Natural killer cell (primary cell): ENCODE results near the gene DNAJC4. TPM values are rescaled to one million over a fixed set of nuclear protein-coding genes. Genes with fewer than 3 reads are reported as not detected.

Source experiments
- ATAC-seq, 3 donors: fragments of 150-1000 bp in 2 of 3; fragments of 200-7000 bp in 1 of 3; cut with Tn5 transposase; 1 replicate in 1 of 3; 2 replicates in 2 of 3; pipeline ENCODE4 v1.10.0; 2021; ENCODE audit warnings: mild to moderate bottlenecking in 2 of 3, moderate library complexity in 2 of 3
- DNase-seq, 2 donors: peaks; one replicate each; pipeline versions ENCODE4 v3.0.0 to v3.0.0-alpha.2; 2013 to 2021; ENCODE audit warnings: mixed read lengths in 1 of 2
- H3K27ac ChIP-seq: one replicate; pipeline ENCODE4 v1.5.1; 2013; ENCODE audit warnings: mild to moderate bottlenecking, low read length
- H3K27me3 ChIP-seq: one replicate; pipeline ENCODE4 v1.6.1; 2013; ENCODE audit warnings: low read length; ENCODE audit not compliant: control insufficient read depth, insufficient read depth
- H3K36me3 ChIP-seq: one replicate; pipeline ENCODE4 v1.6.1; 2013; ENCODE audit warnings: low read length; ENCODE audit not compliant: control insufficient read depth, insufficient read depth
- H3K4me1 ChIP-seq: one replicate; pipeline ENCODE4 v1.6.1; 2013; ENCODE audit warnings: low read length; ENCODE audit not compliant: control insufficient read depth, insufficient read depth
- H3K4me3 ChIP-seq: one replicate; pipeline ENCODE4 v1.5.1; 2013; ENCODE audit warnings: low read length
- H3K9me3 ChIP-seq: one replicate; pipeline ENCODE4 v1.6.1; 2013; ENCODE audit warnings: low read length; ENCODE audit not compliant: control insufficient read depth, insufficient read depth
- H3K27ac Mint-ChIP-seq, 2 donors: one replicate each; pipeline ENCODE4 v1.8.0; 2022; ENCODE audit warnings: mild to moderate bottlenecking in 2 of 2, mixed read lengths in 2 of 2, moderate library complexity in 1 of 2
- H3K27me3 Mint-ChIP-seq, 2 donors: one replicate each; pipeline ENCODE4 v1.8.0; 2022; ENCODE audit warnings: low read depth in 2 of 2, mixed read lengths in 2 of 2
- H3K36me3 Mint-ChIP-seq: one replicate; pipeline ENCODE4 v1.8.0; 2022; ENCODE audit warnings: mixed read lengths
- H3K4me1 Mint-ChIP-seq, 2 donors: one replicate each; pipeline ENCODE4 v1.8.0; 2022; ENCODE audit warnings: mixed read lengths in 2 of 2
- H3K4me3 Mint-ChIP-seq: one replicate; pipeline ENCODE4 v1.8.0; 2022; ENCODE audit warnings: mild to moderate bottlenecking, moderate library complexity, mixed read lengths
- H3K9me3 Mint-ChIP-seq, 2 donors: one replicate each; pipeline ENCODE4 v1.8.0; 2022; ENCODE audit warnings: mixed read lengths in 2 of 2
- CTCF ChIP-seq: fragments of 200-600 bp; IDR thresholded peaks from one replicate; pipeline ENCODE4 v1.8.0; 2022; ENCODE audit warnings: antibody characterized with exemption
- WGBS: methylation state at CpG from one replicate; pipeline ENCODE4 v1.1.7; 2013; ENCODE audit warnings: missing lambda C conversion rate; ENCODE audit not compliant: insufficient coverage; 5-methylcytosine and 5-hydroxymethylcytosine counted together
- intact Hi-C: fragments of 100-400 bp; cut with micrococcal nuclease; formaldehyde crosslinking; loops from one replicate; pipeline ENCODE4 v1.14.2; 2022
- total RNA-seq, 4 donors: library from RNA; stranded (reverse); fragments of 120-200 nt in 1 of 4; gene quantifications; one replicate each; pipeline versions ENCODE4 v1.2.3 to v1.2.4, GENCODE V29; 2013 to 2022

The DNAJC4 gene
- total RNA-seq, 3 donors from 2014 or later (not counting 1 experiment from before 2014, with no cell fraction given): 45.0 to 47.0 (median 46.6) TPM

GRCh38 chr11:64186492-64187165, 43.7 kb upstream of the DNAJC4 start:
- under 1% methylated on average over 48 of the region's 48 CpGs for WGBS
- Mint-ChIP-seq H3K27ac (no peak overlapping the region), H3K4me3 (no peak overlapping the region), H3K27me3 (no peaks in the 10 kb centered on the region), H3K36me3 (no peaks in the 10 kb centered on the region), H3K4me1 (peaks cover 6 to 31% of the 10 kb centered on the region in 2 donors), H3K9me3 (no peaks in the 10 kb centered on the region)
- Histone ChIP-seq H3K4me3 (no peak overlapping the region), H3K9me3 (no peaks in the 10 kb centered on the region), H3K36me3 (no peaks in the 10 kb centered on the region), H3K27ac (peak overlapping the region; percentile 46), H3K4me1 (peaks cover 15% of the 10 kb centered on the region), H3K27me3 (no peaks in the 10 kb centered on the region)
- TF ChIP-seq CTCF: no peak
- no peak for ATAC-seq
- intact Hi-C loops: loop anchor here (1.0 to 5.0 kb wide), 4 partner anchors 20 to 131 kb away; partner anchors contain the start of genes CATSPERZ, DNAJC4, FERMT3 and PRDX5
- DNase-seq: peak in 1 of 2 donors; percentile 61

GRCh38 chr11:64192434-64192833, 37.9 kb upstream of the DNAJC4 start:
- H3K27ac ChIP-seq: no peak overlapping the region
- no peak overlapping the region for H3K27ac Mint-ChIP-seq
- peaks cover 44% of the 10 kb centered on the region for H3K36me3 ChIP-seq
- 99% methylated on average over 5 of the region's 5 CpGs for WGBS
- DNase-seq (no peak), ATAC-seq (no peak)
- no peaks in the 10 kb centered on the region for H3K27me3 Mint-ChIP-seq
- TF ChIP-seq CTCF: no peak
- H3K9me3 ChIP-seq: no peaks in the 10 kb centered on the region
- H3K4me1 Mint-ChIP-seq: no peaks in the 10 kb centered on the region
- intact Hi-C loops: no loop called here
- H3K27me3 ChIP-seq: no peaks in the 10 kb centered on the region
- peaks cover 7% of the 10 kb centered on the region for H3K36me3 Mint-ChIP-seq
- no peak overlapping the region for H3K4me3 ChIP-seq
- no peak overlapping the region for H3K4me3 Mint-ChIP-seq
- no peaks in the 10 kb centered on the region for H3K9me3 Mint-ChIP-seq
- H3K4me1 ChIP-seq: peaks cover 3% of the 10 kb centered on the region

GRCh38 chr11:64196626-64197025, 33.7 kb upstream of the DNAJC4 start:
- Mint-ChIP-seq H3K36me3 (peaks cover 8% of the 10 kb centered on the region), H3K9me3 (no peaks in the 10 kb centered on the region), H3K4me3 (no peak overlapping the region), H3K27ac (no peak overlapping the region), H3K4me1 (peaks cover 0 to 3% of the 10 kb centered on the region in 2 donors), H3K27me3 (no peaks in the 10 kb centered on the region)
- ATAC-seq (no peak), DNase-seq (no peak)
- H3K4me1 ChIP-seq: no peaks in the 10 kb centered on the region
- WGBS: 86% methylated on average over 9 of the region's 9 CpGs
- no peak overlapping the region for H3K27ac ChIP-seq
- H3K27me3 ChIP-seq: no peaks in the 10 kb centered on the region
- no peak overlapping the region for H3K4me3 ChIP-seq
- no peaks in the 10 kb centered on the region for H3K9me3 ChIP-seq
- TF ChIP-seq CTCF: no peak
- intact Hi-C loops: no loop called here
- peaks cover 76% of the 10 kb centered on the region for H3K36me3 ChIP-seq

- H3K4me1 Mint-ChIP-seq: peaks cover 0 to 5% of the 10 kb centered on the region in 2 donors
- 76% methylated on average over 2 of the region's 2 CpGs for WGBS
- no peaks in the 10 kb centered on the region for H3K4me1 ChIP-seq
- H3K4me3 ChIP-seq: no peak overlapping the region
- H3K36me3 Mint-ChIP-seq: peaks cover 13% of the 10 kb centered on the region
- no peak overlapping the region for H3K27ac Mint-ChIP-seq
- no peaks in the 10 kb centered on the region for H3K27me3 Mint-ChIP-seq
- no peak for TF ChIP-seq CTCF
- H3K36me3 ChIP-seq: peaks cover 87% of the 10 kb centered on the region
- H3K27ac ChIP-seq: no peak overlapping the region
- ATAC-seq: no peak
- DNase-seq: no peak
- no peaks in the 10 kb centered on the region for H3K9me3 Mint-ChIP-seq
- intact Hi-C loops: no loop called here
- H3K27me3 ChIP-seq: no peaks in the 10 kb centered on the region
- no peak overlapping the region for H3K4me3 Mint-ChIP-seq
- no peaks in the 10 kb centered on the region for H3K9me3 ChIP-seq
Measured at GRCh38 chr11:64198511-64198910, 31.8 kb upstream of the DNAJC4 start.
